Fibroblast of skin of right biceps (primary cell): ENCODE results near the gene HLA-DQA1.
"Not testable (repeated sequence)": the region's sequence is repeated elsewhere in the genome, so short reads cannot be mapped to it uniquely, and the experiment has no call there.

Source experiments
- DNase-seq: peaks from one replicate; pipeline ENCODE4 v3.0.0-alpha.2; 2013

HLA-DQA1 gene

DNA sequence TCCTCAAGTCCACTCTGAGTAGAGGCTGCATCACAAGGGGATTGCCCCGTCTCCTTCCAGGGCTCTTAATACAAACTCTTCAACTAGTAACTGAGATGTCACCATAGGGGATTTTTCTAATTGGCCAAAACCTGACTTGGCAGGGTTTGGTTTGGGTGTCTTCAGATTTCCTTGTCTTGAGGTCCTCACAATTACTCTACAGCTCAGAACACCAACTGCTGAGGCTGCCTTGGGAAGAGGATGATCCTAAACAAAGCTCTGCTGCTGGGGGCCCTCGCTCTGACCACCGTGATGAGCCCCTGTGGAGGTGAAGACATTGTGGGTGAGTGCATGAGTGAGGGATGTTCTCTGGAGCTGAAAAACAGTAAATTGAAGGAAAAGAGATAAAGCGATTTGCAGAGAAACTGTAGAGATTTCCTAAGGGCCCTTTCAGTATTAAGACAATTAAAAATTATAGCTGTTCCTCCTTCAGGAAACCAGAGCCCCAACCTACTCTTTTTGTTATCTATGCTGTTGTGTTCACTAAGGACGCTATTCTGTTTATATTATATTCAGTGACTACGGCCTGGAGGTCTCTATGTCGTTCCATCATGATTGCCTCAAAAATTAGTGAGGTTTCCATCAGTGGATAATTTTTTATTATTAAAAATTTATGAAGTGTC lies at the start of gene HLA-DQA1:
Gene HLA-DQA1 (plus strand): TSS at position 188 of the 662 bp plus-strand sequence. CDS start 53 bp downstream, at position 241.
- DNase-seq: no peak

DNA sequence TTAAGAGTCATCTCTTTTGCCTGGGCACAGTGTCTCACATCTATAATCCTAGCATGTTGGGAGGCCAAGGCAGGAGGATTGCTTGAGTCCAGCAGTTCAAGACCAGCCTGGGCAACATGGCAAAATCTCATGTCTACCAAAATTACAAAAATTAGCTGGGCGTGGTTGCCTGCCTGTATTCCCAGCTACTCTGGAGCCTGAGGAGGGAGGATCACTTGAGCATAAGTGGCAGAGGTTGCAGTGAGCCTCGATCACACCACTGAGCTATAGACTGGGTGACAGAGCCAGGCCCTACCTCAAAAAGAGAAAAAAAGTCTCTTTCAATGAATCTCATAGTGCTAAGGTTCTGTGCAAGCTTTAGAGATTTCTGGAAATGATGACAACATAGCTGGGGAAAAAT lies 49.0 kb upstream of the HLA-DQA1 start:
- DNase-seq: no peak

DNA sequence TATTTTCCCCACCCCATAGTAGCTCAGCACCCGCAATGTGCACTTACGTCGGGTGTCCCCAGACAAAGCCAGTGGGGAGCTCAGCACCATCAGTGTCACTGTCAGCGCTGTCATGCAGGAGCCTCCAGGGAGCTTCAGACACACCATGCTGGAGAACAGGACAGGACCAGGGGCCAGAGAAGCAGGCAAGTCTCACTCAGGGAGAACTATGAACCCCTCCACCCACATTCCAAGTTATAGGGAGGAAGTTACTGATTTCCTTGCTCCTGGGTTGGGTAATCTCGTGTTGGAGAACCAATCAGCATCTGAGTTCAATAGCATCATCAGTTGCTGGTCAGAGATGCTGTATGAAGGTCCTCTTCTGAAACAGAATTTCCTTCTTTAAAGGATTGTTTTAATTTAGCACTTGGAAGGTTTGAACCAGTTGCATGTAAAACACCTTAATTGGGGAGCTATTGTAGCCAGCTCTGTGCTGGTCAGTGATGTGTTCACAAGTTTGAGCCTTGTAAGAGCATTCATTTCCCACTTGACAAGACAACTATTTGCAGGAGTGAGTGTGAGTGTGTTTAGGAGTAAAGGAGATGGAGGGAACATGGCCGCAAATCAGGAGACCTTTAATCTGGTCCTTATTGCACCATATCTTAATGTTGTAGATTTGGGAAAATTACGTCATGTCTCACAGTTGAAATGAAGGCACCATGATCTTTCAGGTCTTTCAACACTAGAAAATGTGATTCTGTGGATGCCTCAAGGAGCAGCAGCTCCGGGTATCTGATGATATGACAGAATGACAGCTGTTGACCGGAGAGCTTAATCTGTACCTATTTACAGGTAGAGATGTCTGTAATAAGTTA lies 47.4 kb upstream of the HLA-DQA1 start, which contains the start of gene HLA-DRB1:
Gene HLA-DRB1 (minus strand): TSS at position 253 of the 854 bp plus-strand sequence. CDS start 106 bp downstream, at position 147.
- no peak for DNase-seq

DNA sequence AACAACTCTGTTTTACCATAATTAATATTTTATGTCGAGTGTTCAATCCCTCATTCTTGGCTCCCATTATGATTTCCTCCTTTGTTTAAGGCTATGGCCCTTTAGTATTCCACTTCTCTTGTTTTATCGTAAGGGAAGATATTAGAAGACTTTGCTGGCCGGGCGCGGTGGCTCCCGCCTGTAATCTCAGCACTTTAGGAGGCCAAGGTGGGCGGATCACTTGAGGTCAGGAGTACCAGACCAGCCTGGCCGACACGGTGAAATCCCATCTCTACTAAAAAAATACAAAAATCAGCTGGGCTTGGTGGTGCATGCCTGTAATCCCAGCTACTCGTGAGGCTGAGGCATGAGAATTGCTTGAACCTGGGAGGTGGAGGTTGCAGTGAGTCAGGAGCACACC lies 46.5 kb upstream of the HLA-DQA1 start:
- DNase-seq: not testable (repeated sequence)

DNA sequence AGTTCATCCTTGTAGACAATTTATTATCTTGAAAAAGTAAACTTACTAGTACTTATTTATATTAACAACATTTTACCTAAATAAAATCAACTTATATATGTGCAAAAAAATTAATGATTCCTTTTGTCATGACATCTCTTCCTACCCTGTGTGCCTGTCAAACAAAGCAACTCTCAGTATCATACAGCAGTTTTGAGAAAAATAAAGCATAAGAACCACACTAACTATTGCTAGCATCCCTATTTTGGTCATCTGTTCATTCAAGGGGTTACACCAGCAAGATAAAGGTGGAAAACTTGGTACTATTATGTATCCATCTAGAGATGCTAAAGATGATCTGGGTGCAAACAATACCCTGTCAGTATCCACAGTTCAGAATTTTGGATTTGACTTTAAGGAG lies 40.2 kb upstream of the HLA-DQA1 start:
- no peak for DNase-seq

DNA sequence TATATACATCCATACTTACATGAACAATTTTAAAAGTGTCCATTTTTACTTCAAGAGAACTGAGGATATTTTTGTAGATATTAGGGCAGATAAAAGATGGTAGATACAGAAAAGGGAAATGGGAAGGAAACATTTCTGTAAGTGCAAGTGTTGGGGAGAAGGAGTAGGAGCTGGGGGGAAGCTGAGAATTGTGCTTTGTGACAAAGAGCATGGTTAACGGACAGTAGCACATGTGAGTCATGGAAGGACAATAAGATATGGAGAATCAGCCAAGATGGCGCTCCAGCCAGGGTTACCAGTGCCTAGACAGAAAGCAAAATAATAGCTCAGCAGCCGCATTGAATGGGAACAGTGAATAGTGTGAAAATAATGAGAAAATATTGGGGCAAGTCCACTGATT lies 34.8 kb upstream of the HLA-DQA1 start:
- DNase-seq: no peak

DNA sequence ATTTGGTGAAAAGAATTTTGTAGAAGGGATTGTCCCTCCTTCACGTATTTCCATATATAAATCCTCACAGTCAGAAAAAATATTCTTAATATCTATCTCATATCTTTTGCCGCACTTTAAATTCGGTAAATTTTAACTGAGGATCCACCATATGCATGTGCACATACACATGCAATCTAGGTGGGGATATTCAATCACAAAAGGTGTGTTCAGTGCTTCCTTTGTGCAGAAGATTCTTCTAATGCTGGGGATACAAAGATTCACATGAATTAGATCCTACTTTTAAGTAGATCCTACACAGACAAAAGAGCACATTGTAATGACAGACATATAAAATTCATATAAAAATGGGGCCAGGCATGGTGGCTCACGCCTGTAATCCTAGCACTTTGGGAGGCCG lies 34.0 kb upstream of the HLA-DQA1 start:
- DNase-seq: no peak

DNA sequence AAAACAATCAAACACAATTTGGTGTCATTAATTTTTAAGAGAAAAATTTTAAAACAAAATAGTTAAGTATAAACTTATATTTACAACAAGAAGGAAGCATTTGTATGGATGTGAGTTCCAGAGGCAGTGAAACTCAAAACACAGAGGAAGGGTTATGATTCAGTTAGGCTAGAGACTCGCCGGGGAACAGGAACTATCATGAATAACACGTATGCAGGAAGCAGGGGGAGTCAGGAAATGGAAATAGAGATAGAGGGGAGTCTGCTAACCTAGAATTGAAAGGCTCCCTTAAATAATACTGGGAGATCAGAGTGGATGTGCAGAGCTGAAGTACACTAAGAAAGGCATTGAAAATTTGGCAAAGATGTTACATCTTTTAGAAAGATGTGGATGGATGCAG lies 33.3 kb upstream of the HLA-DQA1 start:
- no peak for DNase-seq

DNA sequence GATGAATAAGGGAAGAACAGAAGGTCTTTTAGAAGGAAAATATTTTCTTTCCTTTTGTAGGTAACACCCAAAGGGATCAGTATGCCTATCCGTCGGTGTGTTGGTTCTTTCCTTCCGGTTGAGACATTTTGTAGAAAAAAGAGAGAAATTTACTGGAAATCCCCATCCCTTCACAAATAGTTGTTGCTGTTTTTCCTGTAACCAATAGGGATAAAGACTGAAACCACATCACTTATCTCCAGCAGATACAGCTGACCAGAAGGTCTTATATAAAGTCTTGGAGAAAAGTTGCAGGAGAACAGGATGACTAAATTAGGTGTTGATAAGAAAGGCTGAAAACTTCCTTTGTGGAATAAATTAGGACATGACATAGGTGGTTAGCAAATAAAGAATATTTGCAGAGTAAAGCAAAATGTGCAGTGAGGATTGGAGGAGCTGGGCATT lies 32.8 kb upstream of the HLA-DQA1 start:
- DNase-seq: no peak

DNA sequence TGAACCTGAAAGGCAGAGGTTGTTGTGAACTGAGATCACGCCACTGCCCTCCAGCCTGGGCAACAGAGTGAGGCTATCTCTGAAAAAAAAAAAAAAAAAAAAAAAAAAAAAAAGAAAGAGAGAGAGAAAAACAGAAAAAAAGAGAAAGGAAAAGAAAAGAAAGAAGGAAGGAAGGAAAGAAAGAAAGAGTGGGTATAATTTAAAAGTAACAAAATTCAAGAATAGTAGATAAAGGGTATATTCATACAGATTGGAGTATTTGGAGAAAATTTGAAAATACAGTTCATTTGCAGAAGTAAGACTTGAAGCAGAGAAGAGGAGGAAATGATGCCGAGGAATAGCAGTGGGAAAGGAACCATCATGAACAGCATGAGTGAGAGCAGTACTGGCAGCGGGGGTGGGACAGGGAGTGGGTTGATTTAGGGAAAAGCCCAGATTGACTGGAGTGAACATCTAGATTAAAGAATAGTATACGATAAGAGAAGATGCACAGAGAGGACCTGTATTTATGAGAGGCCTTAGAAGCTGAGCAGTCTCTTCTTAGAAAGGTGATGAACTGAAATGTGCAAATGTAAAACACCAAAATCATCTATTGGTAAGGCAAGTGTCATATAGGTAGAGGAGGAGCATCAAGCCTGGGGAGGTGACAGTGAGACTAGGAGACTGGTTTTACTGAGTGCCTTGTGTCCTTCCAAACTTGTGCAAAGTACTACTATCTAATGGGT lies 29.8 kb upstream of the HLA-DQA1 start:
- no peak for DNase-seq

DNA sequence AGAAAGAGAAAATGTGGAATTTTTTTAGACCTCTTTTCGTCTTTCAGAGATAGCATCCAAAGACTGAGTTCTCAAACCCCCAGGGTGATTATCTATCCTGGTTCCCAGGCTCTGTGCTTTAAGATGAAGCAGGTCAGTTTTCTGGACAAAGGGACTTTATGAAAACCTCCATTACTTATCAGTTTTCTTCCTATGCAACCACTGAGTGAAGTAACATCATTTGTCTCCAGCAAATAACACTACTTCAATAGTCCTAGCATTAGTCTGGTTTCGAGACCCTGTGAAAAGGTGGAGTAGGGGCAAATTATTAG lies 29.3 kb upstream of the HLA-DQA1 start:
- no peak for DNase-seq

DNA sequence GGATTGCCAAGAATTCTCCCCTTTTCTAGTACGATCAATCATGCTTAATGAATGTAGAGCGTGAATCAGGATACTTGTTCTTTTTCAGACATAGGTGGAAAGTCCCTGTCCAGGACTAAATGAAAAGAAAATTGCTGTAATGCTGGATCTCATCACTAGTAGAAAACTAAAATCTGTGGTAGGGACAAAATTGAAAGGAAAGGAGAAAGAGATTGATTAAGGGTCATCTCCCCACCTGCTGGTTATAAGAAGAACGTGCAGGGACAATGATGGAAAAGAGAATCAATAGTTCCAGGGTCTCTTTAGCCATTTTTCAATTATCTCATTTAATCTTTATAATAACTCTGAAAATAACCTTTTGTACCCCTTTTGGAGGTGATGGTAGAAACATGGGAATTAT lies 28.8 kb upstream of the HLA-DQA1 start:
- no peak for DNase-seq

DNA sequence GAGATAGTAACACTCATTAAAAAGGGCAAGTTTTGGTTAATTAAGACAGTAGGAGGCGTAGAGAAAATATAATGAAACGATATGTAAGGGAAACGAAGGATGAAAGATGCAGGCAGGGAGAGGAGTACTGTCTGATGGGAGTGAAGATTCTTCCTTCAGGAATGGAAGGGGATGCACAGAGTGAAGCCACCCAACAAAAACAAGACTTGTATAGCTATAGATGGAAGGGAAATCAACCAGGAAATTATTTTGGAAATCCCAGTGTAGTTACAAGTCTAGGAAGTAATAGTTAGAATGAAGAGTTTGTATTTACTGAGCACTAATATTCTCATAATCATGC lies 27.8 kb upstream of the HLA-DQA1 start:
- DNase-seq: no peak

DNA sequence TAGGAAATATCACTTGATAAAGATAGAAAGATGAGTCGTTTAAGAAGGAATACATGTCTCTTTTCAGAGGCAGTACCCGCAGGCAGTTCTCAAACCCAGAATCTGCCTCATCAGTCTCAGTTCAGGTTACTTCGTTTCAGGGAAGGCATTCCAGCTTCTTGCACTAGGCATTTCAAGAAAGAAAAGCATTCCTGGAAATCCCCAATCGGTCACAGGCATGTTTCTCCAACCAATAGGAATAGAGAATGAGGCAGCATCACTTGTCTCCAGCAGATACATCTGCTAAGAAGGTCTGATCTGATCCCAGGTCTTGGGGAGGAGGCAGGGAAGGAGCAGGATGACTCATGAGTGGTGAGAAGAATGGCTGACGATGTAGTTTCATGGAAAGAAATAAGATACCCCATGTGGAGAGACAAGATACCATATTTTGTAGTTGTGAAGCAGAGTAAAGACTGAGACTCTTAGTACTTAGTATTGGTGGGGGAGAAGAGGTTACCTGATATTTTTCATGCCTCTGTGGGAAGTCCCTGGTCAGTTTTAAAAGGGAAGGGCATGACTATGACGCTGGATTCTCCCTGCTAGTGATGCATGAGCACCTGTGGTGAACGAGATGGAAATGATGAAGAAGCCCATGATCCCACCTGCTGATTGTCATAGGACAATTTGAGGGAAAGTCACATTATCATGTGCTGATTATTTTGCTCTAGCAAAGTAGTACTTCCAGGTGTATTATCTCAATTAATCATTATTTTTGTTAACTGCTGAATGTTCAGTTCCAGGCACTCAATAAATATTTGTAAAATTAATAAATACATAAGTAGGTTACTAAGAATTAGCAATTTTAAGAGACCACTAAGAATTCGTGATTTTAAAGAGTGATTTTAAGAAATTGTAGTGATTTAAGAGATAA lies 27.2 kb upstream of the HLA-DQA1 start:
- DNase-seq: peak; percentile 88

DNA sequence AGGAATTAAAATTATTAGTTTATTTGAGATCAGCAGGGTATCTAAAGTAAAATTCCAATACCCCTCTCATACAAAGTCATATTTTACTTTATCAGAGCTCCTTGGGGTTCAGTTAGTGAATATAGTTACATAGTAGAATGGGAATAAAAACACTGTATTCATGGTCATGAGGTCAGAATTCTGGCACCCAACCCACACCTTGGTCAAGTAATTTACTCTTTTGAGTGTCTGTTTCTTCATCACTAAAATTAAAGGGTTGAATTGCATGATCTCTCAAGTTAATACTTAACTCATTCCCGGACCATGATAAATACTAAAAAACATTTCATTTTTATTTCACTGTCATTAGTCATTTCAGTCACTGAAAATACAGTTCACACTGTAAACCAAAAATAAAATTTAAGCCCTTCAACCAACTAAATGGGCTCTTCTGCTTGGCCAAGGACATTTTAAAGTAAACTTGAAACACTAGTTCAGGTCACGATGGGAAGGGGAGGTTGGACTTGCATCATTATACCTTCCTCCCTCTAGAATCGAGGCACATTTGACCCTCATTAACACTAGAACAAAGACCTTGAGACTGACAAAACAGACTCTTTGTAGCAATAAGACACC lies 26.4 kb upstream of the HLA-DQA1 start:
- DNase-seq: no peak

DNA sequence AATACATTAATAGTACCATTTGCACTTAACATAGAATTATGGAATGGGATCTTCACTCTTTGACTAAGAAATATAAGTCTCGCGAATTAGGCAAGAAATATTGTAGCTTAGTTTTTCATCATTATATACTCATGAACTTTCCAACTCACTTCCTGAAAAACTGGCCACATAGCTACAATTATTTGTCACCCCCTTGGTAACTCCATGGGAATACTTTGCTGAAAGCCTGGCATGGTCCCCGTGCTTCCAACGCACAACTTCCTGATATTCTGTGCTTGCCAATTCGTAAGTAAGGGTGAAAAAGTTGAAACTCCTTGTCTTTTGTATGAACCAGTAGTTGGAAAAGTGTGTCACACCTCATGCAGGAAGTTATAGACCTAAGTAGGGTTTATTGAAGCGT lies 23.7 kb upstream of the HLA-DQA1 start:
- DNase-seq: no peak

DNA sequence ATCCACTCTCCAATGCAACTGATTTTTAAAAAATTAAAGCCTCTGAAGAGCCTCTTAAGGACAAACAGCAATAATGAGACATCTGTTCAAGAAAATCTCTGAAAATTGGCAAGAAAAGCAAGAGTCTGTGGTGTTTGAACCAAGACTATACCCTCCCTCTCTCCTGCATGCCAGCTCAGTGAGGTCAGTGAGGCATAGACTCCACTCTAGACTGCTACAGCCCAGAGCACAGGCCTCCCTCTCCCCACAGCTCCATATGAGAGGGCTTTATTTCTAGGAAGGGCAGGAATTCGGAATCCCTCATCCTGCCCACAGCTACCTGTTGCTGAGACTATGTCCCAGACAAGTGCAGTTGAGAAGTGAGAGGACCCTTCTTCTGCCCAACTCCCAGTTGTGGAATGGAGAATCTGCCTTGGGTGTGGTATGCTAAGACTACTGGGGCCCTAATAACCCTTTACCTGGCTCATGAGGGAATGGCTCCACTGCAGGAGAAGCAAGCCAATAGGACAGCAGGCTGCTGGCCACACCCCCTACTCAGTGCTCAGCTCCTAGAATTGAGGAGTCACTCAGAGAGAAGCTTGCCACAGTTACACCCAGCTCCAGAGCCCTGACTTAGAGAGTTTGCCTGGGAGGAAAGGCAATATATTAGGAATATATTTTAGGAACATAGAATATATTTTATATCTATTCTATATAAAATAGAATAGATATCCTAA lies 22.7 kb upstream of the HLA-DQA1 start:
- no peak for DNase-seq

DNA sequence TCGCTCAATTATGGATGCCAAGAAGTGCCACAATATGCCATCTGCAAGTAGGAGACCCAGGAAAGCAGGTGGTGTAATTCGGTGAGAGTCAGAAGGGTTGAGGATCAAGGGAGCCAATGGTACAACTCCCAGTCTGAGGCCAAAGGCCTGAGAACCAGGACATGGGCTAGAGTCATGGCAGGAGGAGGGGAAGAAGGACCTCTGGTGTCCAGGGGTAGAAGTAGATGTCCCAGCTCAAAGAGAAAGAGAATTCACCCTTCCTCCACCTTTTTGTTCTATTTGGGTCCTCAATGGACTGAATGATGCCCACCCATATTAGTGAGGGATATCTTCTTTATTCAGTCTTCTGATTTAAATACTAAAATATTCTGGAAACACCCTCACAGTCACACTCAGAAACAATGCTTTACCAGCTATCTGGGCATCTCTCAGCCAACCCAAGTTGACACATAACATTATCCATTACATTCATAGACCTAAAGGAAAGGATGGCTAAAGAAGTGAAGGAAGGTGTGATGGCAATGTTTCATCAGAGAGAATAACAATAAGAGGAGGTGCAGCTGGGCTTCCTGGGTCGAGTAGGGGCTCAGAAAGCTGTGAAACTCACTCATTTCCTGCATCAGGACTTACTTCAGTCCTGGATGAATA lies 21.2 kb upstream of the HLA-DQA1 start:
- DNase-seq: no peak

DNA sequence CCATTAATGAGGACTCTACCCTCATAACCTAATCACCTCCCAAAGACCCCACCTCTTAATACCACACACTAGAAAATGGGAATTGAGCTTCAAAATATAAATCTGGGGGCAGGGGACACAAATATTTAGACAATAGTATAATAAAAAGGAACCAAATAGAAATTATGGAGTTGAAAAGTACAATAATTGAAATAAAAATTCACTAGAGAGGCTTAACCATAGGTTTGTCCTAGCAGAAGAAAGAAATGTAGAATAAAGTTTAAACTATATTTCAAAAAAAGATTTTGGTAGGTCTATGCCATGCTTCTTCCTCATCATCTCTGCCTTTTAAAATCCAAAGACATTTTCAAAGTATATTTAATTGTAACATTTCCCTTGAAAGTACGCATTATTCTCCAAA lies 19.5 kb upstream of the HLA-DQA1 start:
- no peak for DNase-seq

DNA sequence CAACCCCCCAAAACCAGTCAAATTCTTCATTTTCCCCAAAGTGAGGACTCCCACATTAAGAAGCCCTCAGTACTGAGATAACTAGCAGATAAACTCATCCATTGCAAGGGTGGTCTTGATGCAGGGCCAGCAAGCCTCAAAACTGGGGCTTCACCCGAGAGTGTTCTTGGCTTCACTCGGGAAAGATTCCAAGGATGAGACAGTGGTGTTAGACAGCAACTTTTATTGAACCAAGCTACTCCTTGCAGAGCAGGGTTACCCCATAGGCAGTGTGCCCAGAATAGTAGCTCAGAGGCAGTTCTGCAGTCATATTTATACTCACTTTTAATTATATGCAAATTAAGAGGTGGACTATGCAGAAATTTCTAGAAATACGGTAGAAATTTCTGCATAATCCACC lies 15.8 kb upstream of the HLA-DQA1 start:
- DNase-seq: no peak
